PFSK-1 (cell line): ENCODE results near the gene FOXF1.

Experiments
- FOXP2 ChIP-seq: optimal IDR thresholded peaks from 2 replicates; pipeline ENCODE3; 2011; ENCODE audit warnings: borderline replicate concordance, control low read depth, inconsistent platforms; ENCODE audit not compliant: insufficient read depth; ENCODE audit errors: extremely low read length, extremely low read depth
- POLR2AphosphoS5 ChIP-seq: IDR thresholded peaks from 2 replicates; pipeline ENCODE4 v1.6.1; 2012; ENCODE audit warnings: low read depth, mild to moderate bottlenecking, control low read depth, low read length, moderate library complexity
- SIN3A ChIP-seq: IDR thresholded peaks from 2 replicates; pipeline ENCODE4 v1.6.1; 2012; ENCODE audit warnings: mild to moderate bottlenecking, low read length, moderate library complexity, borderline replicate concordance; ENCODE audit not compliant: insufficient read depth
- TAF1 ChIP-seq: IDR thresholded peaks from 2 replicates; pipeline ENCODE4 v1.6.1; 2012; ENCODE audit warnings: low read length, control low read depth, borderline replicate concordance; ENCODE audit not compliant: insufficient read depth
- TF ChIP-seq, protein P1 (sequence below), 2 experiments: IDR thresholded peaks; 2 replicates each; pipeline versions ENCODE4 v1.6.1 to v1.8.0; 2011 to 2012; ENCODE audit warnings: low read depth in 2 of 2, low read length in 2 of 2, control low read depth in 1 of 2, inconsistent platforms in 1 of 2, mild to moderate bottlenecking in 1 of 2, moderate library complexity in 1 of 2; ENCODE audit not compliant: insufficient read depth in 1 of 2

FOXF1 gene

GRCh38 chr16:86524029-86524428 lies 13.7 kb downstream of the FOXF1 start:
- TF ChIP-seq FOXP2 (no peak), SIN3A (no peak), POLR2AphosphoS5 (no peak), TAF1 (no peak)
- TF ChIP-seq, protein P1, sequence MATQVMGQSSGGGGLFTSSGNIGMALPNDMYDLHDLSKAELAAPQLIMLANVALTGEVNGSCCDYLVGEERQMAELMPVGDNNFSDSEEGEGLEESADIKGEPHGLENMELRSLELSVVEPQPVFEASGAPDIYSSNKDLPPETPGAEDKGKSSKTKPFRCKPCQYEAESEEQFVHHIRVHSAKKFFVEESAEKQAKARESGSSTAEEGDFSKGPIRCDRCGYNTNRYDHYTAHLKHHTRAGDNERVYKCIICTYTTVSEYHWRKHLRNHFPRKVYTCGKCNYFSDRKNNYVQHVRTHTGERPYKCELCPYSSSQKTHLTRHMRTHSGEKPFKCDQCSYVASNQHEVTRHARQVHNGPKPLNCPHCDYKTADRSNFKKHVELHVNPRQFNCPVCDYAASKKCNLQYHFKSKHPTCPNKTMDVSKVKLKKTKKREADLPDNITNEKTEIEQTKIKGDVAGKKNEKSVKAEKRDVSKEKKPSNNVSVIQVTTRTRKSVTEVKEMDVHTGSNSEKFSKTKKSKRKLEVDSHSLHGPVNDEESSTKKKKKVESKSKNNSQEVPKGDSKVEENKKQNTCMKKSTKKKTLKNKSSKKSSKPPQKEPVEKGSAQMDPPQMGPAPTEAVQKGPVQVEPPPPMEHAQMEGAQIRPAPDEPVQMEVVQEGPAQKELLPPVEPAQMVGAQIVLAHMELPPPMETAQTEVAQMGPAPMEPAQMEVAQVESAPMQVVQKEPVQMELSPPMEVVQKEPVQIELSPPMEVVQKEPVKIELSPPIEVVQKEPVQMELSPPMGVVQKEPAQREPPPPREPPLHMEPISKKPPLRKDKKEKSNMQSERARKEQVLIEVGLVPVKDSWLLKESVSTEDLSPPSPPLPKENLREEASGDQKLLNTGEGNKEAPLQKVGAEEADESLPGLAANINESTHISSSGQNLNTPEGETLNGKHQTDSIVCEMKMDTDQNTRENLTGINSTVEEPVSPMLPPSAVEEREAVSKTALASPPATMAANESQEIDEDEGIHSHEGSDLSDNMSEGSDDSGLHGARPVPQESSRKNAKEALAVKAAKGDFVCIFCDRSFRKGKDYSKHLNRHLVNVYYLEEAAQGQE (IDR thresholded peaks at IDR 0.05; ENCODE audit: insufficient read depth in 1 of 2, low read depth in 2 of 2, low read length in 2 of 2) = no peak

GRCh38 chr16:86525696-86526095 lies 15.4 kb downstream of the FOXF1 start:
- TF ChIP-seq, protein P1 (IDR thresholded peaks at IDR 0.05; ENCODE audit: insufficient read depth in 1 of 2, low read depth in 2 of 2, low read length in 2 of 2) = no peak
- TF ChIP-seq FOXP2 = no peak
- TF ChIP-seq POLR2AphosphoS5 = no peak
- TF ChIP-seq SIN3A = no peak
- no peak for TF ChIP-seq TAF1

GRCh38 chr16:86527366-86527765 lies 17.0 kb downstream of the FOXF1 start:
- TF ChIP-seq POLR2AphosphoS5 = no peak
- TF ChIP-seq TAF1 = no peak
- TF ChIP-seq SIN3A = no peak
- TF ChIP-seq, protein P1 (IDR thresholded peaks at IDR 0.05; ENCODE audit: insufficient read depth in 1 of 2, low read depth in 2 of 2, low read length in 2 of 2) = no peak
- TF ChIP-seq FOXP2 = no peak

GRCh38 chr16:86528061-86528929 lies 18.0 kb downstream of the FOXF1 start:
- TF ChIP-seq POLR2AphosphoS5 (no peak), TAF1 (no peak), SIN3A (no peak), FOXP2 (no peak)

- TF ChIP-seq, protein P1 (IDR thresholded peaks at IDR 0.05; ENCODE audit: insufficient read depth in 1 of 2, low read depth in 2 of 2, low read length in 2 of 2) = no peak
- TF ChIP-seq FOXP2 (no peak), SIN3A (no peak), TAF1 (no peak)
These were observed 18.8 kb downstream of the FOXF1 start for GRCh38 chr16:86529160-86529559.
